IMR-90 (cell line): Measurements from ENCODE around the gene SPATA13. TPM values are rescaled to one million over a fixed set of nuclear protein-coding genes. Genes with fewer than 3 reads are reported as not detected.

Experiments
- ATAC-seq: fragments of 200-7000 bp; cut with Tn5 transposase; 2 replicates; pipeline ENCODE4 v1.9.1; 2020; ENCODE audit warnings: low read depth, mild to moderate bottlenecking, moderate library complexity
- BruUV-seq: library from RNA; stranded (reverse); fragments of 400-500 nt; replicated peaks from 2 replicates; lab custom pipeline; 2021; lab: Mats Ljungman, UMichigan
- CTCF ChIA-PET: fragments of 300-600 bp; formaldehyde crosslinking; extraction: SDS; loops from one replicate; lab custom pipeline; 2021; ENCODE audit warnings: antibody characterized with exemption; lab: Yijun Ruan, JAX
- POLR2A ChIA-PET: fragments of 300-600 bp; sonication (Branson Sonifier 250); formaldehyde crosslinking; loops from one replicate; lab custom pipeline; 2022; ENCODE audit warnings: antibody characterized with exemption; ENCODE audit not compliant: unreplicated experiment; lab: Charles Lee
- DNase-seq: peaks from one replicate; pipeline ENCODE4 v3.0.0; 2013
- H2AFZ ChIP-seq: replicated peaks from 2 replicates; pipeline ENCODE3; 2013; ENCODE audit warnings: low read length, mild to moderate bottlenecking; ENCODE audit not compliant: poor library complexity
- H2AK5ac ChIP-seq: 2 replicates; pipeline ENCODE4 v1.6.1; 2013; ENCODE audit warnings: low read depth, low read length, inconsistent platforms
- H2AK9ac ChIP-seq: replicated peaks from 2 replicates; pipeline ENCODE3; 2013; ENCODE audit warnings: mild to moderate bottlenecking, low read depth, low read length, moderate library complexity; ENCODE audit not compliant: poor library complexity
- H2BK120ac ChIP-seq: 2 replicates; pipeline ENCODE4 v1.6.1; 2013; ENCODE audit warnings: low read depth, low read length, inconsistent platforms
- H2BK15ac ChIP-seq: 3 replicates; pipeline ENCODE4 v1.6.1; 2013; ENCODE audit warnings: low read depth, low read length, inconsistent platforms
- H2BK20ac ChIP-seq: 2 replicates; pipeline ENCODE4 v1.6.1; 2013; ENCODE audit warnings: low read depth, mild to moderate bottlenecking, inconsistent platforms, low read length, moderate library complexity
- H2BK5ac ChIP-seq: 2 replicates; pipeline ENCODE4 v1.6.1; 2013; ENCODE audit warnings: mild to moderate bottlenecking, low read depth, low read length, inconsistent platforms; ENCODE audit not compliant: poor library complexity, severe bottlenecking
- H3K14ac ChIP-seq: replicated peaks from 2 replicates; pipeline ENCODE4 v1.6.1; 2013; ENCODE audit warnings: low read depth, low read length, inconsistent platforms
- H3K18ac ChIP-seq: 2 replicates; pipeline ENCODE4 v1.6.1; 2013; ENCODE audit warnings: low read depth, low read length, control low read depth
- H3K23ac ChIP-seq: 2 replicates; pipeline ENCODE4 v1.6.1; 2013; ENCODE audit warnings: low read depth, low read length, inconsistent platforms
- H3K27ac ChIP-seq: 2 replicates; pipeline ENCODE4 v1.5.1; 2013; ENCODE audit warnings: mild to moderate bottlenecking, control low read depth, low read length; ENCODE audit not compliant: insufficient read depth
- H3K27me3 ChIP-seq: 2 replicates; pipeline ENCODE4 v1.6.1; 2013; ENCODE audit warnings: low read length; ENCODE audit not compliant: control insufficient read depth, insufficient read depth
- H3K36me3 ChIP-seq: 2 replicates; pipeline ENCODE4 v1.6.1; 2013; ENCODE audit warnings: low read length, mixed read lengths; ENCODE audit not compliant: control insufficient read depth, insufficient read depth
- H3K4ac ChIP-seq: 2 replicates; pipeline ENCODE4 v1.6.1; 2013; ENCODE audit warnings: low read depth, low read length, inconsistent platforms
- H3K4me1 ChIP-seq: 2 replicates; pipeline ENCODE4 v1.6.1; 2013; ENCODE audit warnings: low read length, mixed read lengths; ENCODE audit not compliant: control insufficient read depth, insufficient read depth
- H3K4me2 ChIP-seq: 2 replicates; pipeline ENCODE4 v1.6.1; 2013; ENCODE audit warnings: low read depth, mild to moderate bottlenecking, control low read depth, low read length, moderate library complexity
- H3K4me3 ChIP-seq: 2 replicates; pipeline ENCODE4 v1.5.1; 2013; ENCODE audit warnings: low read depth, mild to moderate bottlenecking, control low read depth, low read length, moderate library complexity; ENCODE audit not compliant: insufficient read depth
- H3K56ac ChIP-seq: 2 replicates; pipeline ENCODE4 v1.6.1; 2013; ENCODE audit warnings: low read length, inconsistent platforms; ENCODE audit not compliant: insufficient read depth; ENCODE audit errors: extremely low read depth
- H3K79me1 ChIP-seq, 2 experiments: 2 replicates each; pipeline ENCODE4 v1.6.1; 2013; ENCODE audit warnings: low read length in 2 of 2, inconsistent platforms in 1 of 2, low read depth in 1 of 2
- H3K9ac ChIP-seq: 2 replicates; pipeline ENCODE4 v1.6.1; 2013; ENCODE audit warnings: low read depth, low read length, control low read depth
- H3K9me1 ChIP-seq: 2 replicates; pipeline ENCODE4 v1.6.1; 2013; ENCODE audit warnings: low read length, inconsistent platforms; ENCODE audit not compliant: insufficient read depth
- H3K9me3 ChIP-seq: 2 replicates; pipeline ENCODE4 v1.6.1; 2013; ENCODE audit warnings: low read length; ENCODE audit not compliant: control insufficient read depth, insufficient read depth
- H4K20me1 ChIP-seq: 2 replicates; pipeline ENCODE4 v1.6.1; 2013; ENCODE audit warnings: low read length, inconsistent platforms; ENCODE audit not compliant: insufficient read depth
- H4K5ac ChIP-seq: 2 replicates; pipeline ENCODE4 v1.6.1; 2013; ENCODE audit warnings: mild to moderate bottlenecking, low read depth, low read length, control low read depth
- H4K8ac ChIP-seq, 2 experiments: 2 replicates each; pipeline ENCODE4 v1.6.1; 2013; ENCODE audit warnings: low read depth in 2 of 2, low read length in 2 of 2, control low read depth in 1 of 2, inconsistent platforms in 1 of 2
- H4K91ac ChIP-seq: 2 replicates; pipeline ENCODE4 v1.6.1; 2013; ENCODE audit warnings: low read depth, low read length, inconsistent platforms; ENCODE audit not compliant: insufficient read depth
- BHLHE40 ChIP-seq: fragments of 150-350 bp; IDR thresholded peaks from 2 replicates; pipeline ENCODE4 v1.6.1; 2016; ENCODE audit warnings: mild to moderate bottlenecking, low read depth, low read length
- CEBPB ChIP-seq: IDR thresholded peaks from 2 replicates; pipeline ENCODE4 v1.6.1; 2012; ENCODE audit warnings: low read depth, low read length, improper control_type of control experiment
- CHD1 ChIP-seq: IDR thresholded peaks from 2 replicates; pipeline ENCODE4 v1.6.1; 2012; ENCODE audit warnings: low read depth, low read length, improper control_type of control experiment
- CTCF ChIP-seq: conservative IDR thresholded peaks from 2 replicates; pipeline ENCODE4 v1.5.1; 2012; ENCODE audit warnings: mild to moderate bottlenecking, low read depth, low read length, improper control_type of control experiment
- ELK1 ChIP-seq: fragments of 150-350 bp; IDR thresholded peaks from 2 replicates; pipeline ENCODE4 v1.6.1; 2016; ENCODE audit warnings: low read depth, mild to moderate bottlenecking, low read length, moderate library complexity, borderline replicate concordance
- FOS ChIP-seq: fragments of 150-350 bp; IDR thresholded peaks from 2 replicates; pipeline ENCODE4 v1.6.1; 2016; ENCODE audit warnings: low read depth, low read length
- MAFK ChIP-seq: IDR thresholded peaks from 2 replicates; pipeline ENCODE4 v1.6.1; 2012; ENCODE audit warnings: low read depth, low read length, improper control_type of control experiment
- MAZ ChIP-seq: IDR thresholded peaks from 2 replicates; pipeline ENCODE4 v1.6.1; 2012; ENCODE audit warnings: low read depth, mild to moderate bottlenecking, low read length, improper control_type of control experiment, moderate library complexity, borderline replicate concordance
- MXI1 ChIP-seq: IDR thresholded peaks from 2 replicates; pipeline ENCODE4 v1.6.1; 2012; ENCODE audit warnings: low read depth, mild to moderate bottlenecking, low read length, moderate library complexity, borderline replicate concordance
- NFE2L2 ChIP-seq: fragments of 150-350 bp; IDR thresholded peaks from 2 replicates; pipeline ENCODE4 v1.6.1; 2016; ENCODE audit warnings: low read depth, mild to moderate bottlenecking, low read length
- POLR2A ChIP-seq: IDR thresholded peaks from 2 replicates; pipeline ENCODE4 v1.6.1; 2012; ENCODE audit warnings: mild to moderate bottlenecking, low read depth, low read length
- RAD21 ChIP-seq: IDR thresholded peaks from 2 replicates; pipeline ENCODE4 v1.6.1; 2012; ENCODE audit warnings: low read length, improper control_type of control experiment
- RFX5 ChIP-seq: IDR thresholded peaks from 2 replicates; pipeline ENCODE4 v1.8.0; 2012; ENCODE audit warnings: low read depth, mild to moderate bottlenecking, low read length, moderate library complexity
- SMC3 ChIP-seq: fragments of 150-350 bp; IDR thresholded peaks from 2 replicates; pipeline ENCODE4 v1.6.1; 2016; ENCODE audit warnings: low read depth, mild to moderate bottlenecking, antibody characterized with exemption, low read length, moderate library complexity
- USF2 ChIP-seq: fragments of 150-350 bp; IDR thresholded peaks from 2 replicates; pipeline ENCODE4 v1.6.1; 2017; ENCODE audit warnings: mild to moderate bottlenecking, antibody characterized with exemption, low read length, low read depth
- WGBS, 2 experiments: methylation state at CpG; one replicate each; pipeline versions ENCODE4 v1.1.5 to v1.1.7; 2013; ENCODE audit warnings: missing lambda C conversion rate in 2 of 2; ENCODE audit not compliant: insufficient read length in 1 of 2; ENCODE audit errors: extremely low coverage in 2 of 2; 5-methylcytosine and 5-hydroxymethylcytosine counted together
- dilution Hi-C: fragments of 300-500 bp; cut with HindIII; formaldehyde crosslinking; loops from one replicate; pipeline ENCODE4 v1.14.3; 2018; ENCODE audit warnings: low sequenced_read_pairs; ENCODE audit not compliant: unreplicated experiment
- in situ Hi-C: fragments of 300-500 bp; cut with MboI; formaldehyde crosslinking; loops from 3 replicates; pipeline ENCODE4 v1.14.3; 2019; ENCODE audit warnings: low sequenced_read_pairs, inconsistent platforms, mixed read lengths
- intact Hi-C: fragments of 100-400 bp; cut with micrococcal nuclease; formaldehyde crosslinking; loops from 2 replicates; pipeline ENCODE4 v1.10.0; 2022
- polyA plus RNA-seq, 3 experiments: library from polyadenylated mRNA; depleted of rRNA; stranded (reverse); fragments of >200 nt; gene quantifications; 2 replicates each; pipeline ENCODE4 v1.2.3, GENCODE V29; 2012; ENCODE audit warnings: low replicate concordance in 1 of 3
- total RNA-seq: library from RNA; depleted of rRNA; stranded (reverse); fragments of >200 nt; gene quantifications from 2 replicates; pipeline ENCODE4 v1.2.3, GENCODE V29; 2012

Gene SPATA13
- total and polyA plus RNA-seq, 2 of the 4 experiments (the other 2 are of a cell fraction): 10.5 to 12.5 TPM

- no peak overlapping the region for H2BK5ac ChIP-seq
- no peak overlapping the region for H2BK120ac ChIP-seq
- H3K18ac ChIP-seq: no peak overlapping the region
- no TSS peak for BruUV-seq
- H3K27me3 ChIP-seq: no peaks in the 10 kb centered on the region
- peaks cover 7% of the 10 kb centered on the region for H3K4me1 ChIP-seq
- H3K9me3 ChIP-seq: no peaks in the 10 kb centered on the region
- H3K9ac ChIP-seq: no peak overlapping the region
- H3K23ac ChIP-seq: no peak overlapping the region
- H3K4ac ChIP-seq: no peak overlapping the region
- CTCF ChIA-PET: interaction anchor here (0.6 to 1.3 kb wide), 3 partner anchors 9 to 237 kb away, joined by 3 read pairs; no protein-coding TSS in a partner anchor
- dilution Hi-C loops: no loop called here
- H2AFZ ChIP-seq: no peak overlapping the region
- H2BK15ac ChIP-seq: no peak overlapping the region
- POLR2A ChIA-PET: no interaction called here
- H3K36me3 ChIP-seq: peaks cover 5% of the 10 kb centered on the region
- H2AK5ac ChIP-seq: no peak overlapping the region
- H3K79me1 ChIP-seq: peaks cover 10 to 39% of the 10 kb centered on the region in 2 experiments
- no peak overlapping the region for H2BK20ac ChIP-seq
- intact Hi-C loops: no loop called here
- no peak overlapping the region for H2AK9ac ChIP-seq
- in situ Hi-C loops: no loop called here
- DNase-seq: no peak
- ATAC-seq: no peak
- no peak overlapping the region for H3K27ac ChIP-seq
- H4K20me1 ChIP-seq: no peaks in the 10 kb centered on the region
- H3K14ac ChIP-seq: no peak overlapping the region
- H4K91ac ChIP-seq: no peak overlapping the region
- WGBS, 2 experiments: 82% methylated on average over 2 of the region's 8 CpGs; no CpG with 5 or more reads in 1 of the 2 experiments
- H3K9me1 ChIP-seq: 0 out of 2 replicates have a peak, but pooled peaks cover 3% of the 10 kb centered on the region
- no peak overlapping the region for H3K56ac ChIP-seq
- H3K4me3 ChIP-seq: no peak overlapping the region
- H3K4me2 ChIP-seq: no peak overlapping the region
- H4K5ac ChIP-seq: no peak overlapping the region
- no peak overlapping the region for H4K8ac ChIP-seq
- TF ChIP-seq RAD21 (no peak), MAZ (no peak), CHD1 (no peak), NFE2L2 (no peak), BHLHE40 (no peak), RFX5 (no peak), POLR2A (no peak), MXI1 (no peak), MAFK (no peak), CTCF (no peak), CEBPB (no peak), FOS (no peak), USF2 (no peak), ELK1 (no peak), SMC3 (no peak)
These were observed 119.0 kb downstream of the SPATA13 start for GRCh38 chr13:24279327-24280110.
